HG03159 (cell line): Measurements from ENCODE around the gene ACMSD.
"Not testable (repeated sequence)": the region's sequence is repeated elsewhere in the genome, so short reads cannot be mapped to it uniquely, and the experiment has no call there.

Source experiments
- ATAC-seq: cut with Tn5 transposase; IDR thresholded peaks from one replicate; pipeline ENCODE4 v1.9.1; 2021; ENCODE audit warnings: mild to moderate bottlenecking, moderate library complexity; ENCODE audit not compliant: unreplicated experiment

The ACMSD gene

GRCh38 chr2:134838143-134838620 is at the start of gene ACMSD:
ACMSD (plus strand) TSS chr2:134838616; CDS start chr2:134838683, 67 bp downstream.
- no peak for ATAC-seq

GRCh38 chr2:134790487-134790886 is 47.9 kb upstream of the ACMSD start:
- ATAC-seq, result no peak

- ATAC-seq, result no peak
Measured at GRCh38 chr2:134791616-134792015, 46.8 kb upstream of the ACMSD start.

- no peak for ATAC-seq
Measured at GRCh38 chr2:134792186-134792585, 46.2 kb upstream of the ACMSD start.

DNA sequence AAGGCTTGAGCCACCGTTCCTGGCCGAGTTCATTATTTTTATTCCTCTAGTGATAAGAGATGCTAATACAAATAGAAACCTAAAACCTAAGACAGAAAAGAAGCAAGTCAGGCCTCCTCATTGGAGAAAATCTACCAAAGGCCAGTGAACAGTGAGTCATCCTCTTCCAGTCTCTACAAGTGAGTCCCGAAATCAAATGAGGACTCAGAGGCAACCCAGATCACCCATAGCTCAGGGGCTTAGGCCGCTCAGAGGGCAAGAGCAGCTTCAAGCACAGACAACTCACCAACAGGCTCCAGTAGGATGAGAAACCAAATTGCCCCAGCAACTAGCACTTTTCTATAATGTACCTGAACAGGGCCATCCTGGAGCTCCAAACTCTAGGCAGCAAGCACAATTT is 42.7 kb upstream of the ACMSD start:
- ATAC-seq, result no peak

- ATAC-seq, result no peak
Measured at GRCh38 chr2:134796373-134796772, 42.0 kb upstream of the ACMSD start.

DNA sequence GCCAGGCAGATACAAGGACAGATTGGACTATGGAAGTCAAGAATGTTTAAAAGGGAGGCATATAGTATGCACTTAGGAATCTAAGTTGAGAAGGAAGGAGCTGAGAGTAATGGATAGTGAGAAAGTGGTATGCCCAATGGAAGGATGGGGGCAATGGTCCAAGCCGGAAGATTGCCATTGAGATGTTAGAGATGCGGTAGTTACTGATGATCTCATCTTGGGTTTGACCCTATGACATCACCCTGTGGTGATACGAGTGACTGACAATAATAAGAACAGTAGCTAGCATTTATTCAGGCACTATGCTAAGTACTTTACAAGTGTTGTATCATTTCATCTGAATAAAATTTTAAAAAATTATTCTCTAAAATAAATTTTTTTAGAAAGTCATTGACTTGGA is 38.5 kb upstream of the ACMSD start:
- ATAC-seq, result no peak

DNA sequence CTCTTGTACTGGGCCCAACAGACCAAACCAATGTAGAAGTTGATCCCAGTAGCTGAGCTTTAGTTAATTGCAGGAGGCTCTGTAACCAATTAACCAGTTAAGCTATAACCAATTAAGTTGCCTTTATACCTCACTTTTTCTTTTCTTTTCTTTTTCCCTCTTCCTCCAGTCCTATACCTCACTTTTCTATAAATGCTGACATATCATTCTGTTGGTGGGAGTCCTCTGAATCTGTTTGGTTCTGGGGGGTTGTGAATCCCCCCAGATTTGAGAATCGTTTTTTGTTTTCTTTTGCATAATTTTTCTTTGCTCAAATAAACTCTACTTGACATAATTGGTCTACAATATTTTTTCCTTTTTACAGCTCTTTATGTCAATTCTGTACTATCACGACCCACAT is 38.1 kb upstream of the ACMSD start:
- ATAC-seq, result no peak

GRCh38 chr2:134803609-134804405 is 34.6 kb upstream of the ACMSD start:
- not testable (repeated sequence) for ATAC-seq

DNA sequence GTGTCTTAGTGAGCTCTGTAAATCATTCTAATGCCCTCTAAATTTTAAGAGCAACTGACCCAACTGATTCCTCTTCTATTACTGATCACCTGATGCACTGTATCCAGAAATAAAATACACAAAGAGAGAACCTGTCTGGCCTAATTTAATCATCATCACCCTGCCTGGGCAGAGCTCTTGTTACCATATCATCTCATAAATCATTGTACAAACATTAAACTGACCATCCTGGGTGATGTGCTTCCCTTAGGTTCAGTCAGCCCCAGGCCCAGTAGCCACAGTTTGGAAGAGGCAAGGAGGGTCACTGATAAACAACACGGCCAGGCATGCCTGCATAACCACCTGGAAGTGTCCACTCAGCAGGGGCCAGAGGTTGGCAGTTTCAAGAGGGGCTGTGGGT is 22.7 kb upstream of the ACMSD start:
- no peak for ATAC-seq

- ATAC-seq, result no peak
Measured at GRCh38 chr2:134818321-134818720, 20.1 kb upstream of the ACMSD start.

GRCh38 chr2:134819334-134819733 is 19.1 kb upstream of the ACMSD start:
- no peak for ATAC-seq

- ATAC-seq, result no peak
Measured at GRCh38 chr2:134823431-134823830, 15.0 kb upstream of the ACMSD start.

DNA sequence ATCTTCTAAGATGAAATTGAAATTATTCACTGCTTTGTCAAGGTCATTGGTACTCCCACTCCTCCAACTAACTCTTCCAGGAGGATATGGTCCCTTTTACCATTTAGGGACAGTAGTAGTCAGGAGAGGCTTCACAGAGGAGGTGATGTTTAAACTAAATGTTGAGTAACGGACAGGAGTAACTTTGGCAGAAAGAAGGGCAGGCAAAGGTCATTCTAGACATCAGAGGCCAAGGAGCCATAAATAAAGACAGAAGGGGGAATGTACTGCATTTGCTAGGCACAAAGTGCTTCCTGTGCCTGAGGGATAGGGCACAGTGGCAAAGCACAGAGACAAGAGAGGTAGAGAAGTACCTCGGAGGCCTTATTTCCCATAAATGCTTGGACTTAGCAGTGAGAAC is 14.6 kb upstream of the ACMSD start:
- no peak for ATAC-seq

- not testable (repeated sequence) for ATAC-seq
Measured at GRCh38 chr2:134825716-134826115, 12.7 kb upstream of the ACMSD start.

- no peak for ATAC-seq
Measured at GRCh38 chr2:134835471-134835870, 2.9 kb upstream of the ACMSD start.

DNA sequence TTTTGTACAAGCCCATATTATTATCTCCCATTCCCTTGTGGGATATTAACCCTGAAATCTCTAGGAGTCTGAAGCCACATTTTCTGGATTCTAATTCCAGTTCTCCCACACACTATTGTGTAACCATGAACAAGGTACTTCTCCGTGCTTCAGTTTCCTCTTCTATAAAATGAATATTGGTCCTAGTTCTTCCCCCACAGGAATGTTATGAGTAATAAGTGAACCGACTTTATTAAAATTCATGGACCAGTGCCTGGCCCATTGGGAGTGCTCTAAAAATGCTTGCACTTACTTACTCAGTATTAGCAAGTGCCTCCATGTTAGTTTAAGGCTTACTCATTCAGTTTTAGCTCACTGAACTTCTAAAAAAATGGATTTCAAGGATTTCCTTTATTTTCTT is 1.4 kb upstream of the ACMSD start:
- ATAC-seq, result no peak

DNA sequence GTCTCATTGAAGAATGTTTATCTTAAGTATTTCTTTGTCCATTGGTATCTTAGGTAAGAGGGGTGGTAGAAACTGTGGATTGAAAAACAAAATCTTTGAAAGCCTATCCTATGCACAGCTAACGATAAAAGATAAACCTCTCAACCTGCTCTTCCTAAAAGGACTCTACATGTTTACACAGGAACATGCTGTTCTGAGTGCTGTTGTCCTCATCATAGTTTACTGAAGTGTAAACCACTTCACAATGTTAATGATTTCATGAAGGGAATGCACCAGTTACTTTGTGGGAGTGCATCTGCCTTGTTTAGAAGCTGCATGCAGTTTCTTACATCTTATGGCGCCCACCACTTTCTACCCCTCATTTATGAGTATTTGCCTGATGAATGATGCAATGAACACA is 1.2 kb downstream of the ACMSD start:
- ATAC-seq, result no peak

GRCh38 chr2:134842930-134843490 is 4.6 kb downstream of the ACMSD start:
- ATAC-seq, result no peak

DNA sequence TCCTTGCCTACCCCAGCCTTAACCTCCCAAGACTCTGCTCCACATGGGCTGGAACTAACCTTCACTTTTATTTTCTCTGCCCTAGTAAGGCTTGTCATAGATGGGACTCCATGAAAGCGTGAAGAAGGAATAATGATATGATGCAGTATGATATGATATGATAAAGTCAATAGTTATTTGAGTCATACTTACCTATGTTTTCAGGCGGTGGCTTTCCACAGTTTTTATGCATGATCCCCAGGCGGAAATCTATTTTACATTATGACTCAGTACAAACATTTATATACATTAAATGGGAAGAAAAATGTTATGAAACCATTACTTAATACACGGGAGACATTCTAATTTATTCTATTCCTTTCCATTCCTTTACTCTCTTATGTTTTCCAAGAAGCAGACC is 5.6 kb downstream of the ACMSD start:
- ATAC-seq, result no peak

DNA sequence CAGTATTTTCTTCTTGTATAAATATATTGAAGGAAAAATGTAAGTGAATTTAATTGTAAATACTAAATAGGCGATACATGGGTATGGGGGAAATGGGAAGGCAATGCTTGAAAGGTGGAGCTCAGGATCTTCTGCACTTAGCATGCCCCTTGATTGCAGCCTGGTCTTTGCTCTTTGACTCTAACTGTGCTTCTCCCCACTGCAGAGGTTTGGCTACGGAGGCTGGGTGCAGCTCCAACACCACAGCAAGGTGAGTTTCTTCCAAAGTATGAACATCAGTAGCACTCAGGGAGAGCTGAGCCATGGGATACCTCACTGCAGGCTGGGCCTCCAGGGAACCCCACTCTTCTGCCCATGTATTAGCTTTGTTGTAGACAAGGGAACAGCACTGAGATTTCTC is 6.6 kb downstream of the ACMSD start:
- no peak for ATAC-seq

DNA sequence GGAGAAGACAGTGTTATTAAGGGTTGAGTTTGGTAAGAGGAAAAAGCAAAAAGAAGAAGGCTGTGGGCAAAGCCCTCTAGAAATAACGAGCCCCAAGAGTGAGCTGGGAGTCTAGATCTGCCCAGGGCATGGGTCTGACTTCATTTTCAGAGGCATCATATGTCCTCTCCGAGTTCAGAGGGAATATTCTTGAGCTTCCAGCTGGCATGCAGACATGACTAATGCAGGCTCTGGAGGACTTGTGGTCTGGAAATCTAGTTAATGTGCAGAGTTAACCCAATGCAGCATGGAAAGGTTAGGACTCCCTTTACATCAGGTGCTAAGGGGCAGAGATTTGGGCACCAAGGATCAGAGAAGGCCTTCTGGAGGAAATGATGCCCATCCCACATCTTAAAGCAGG is 7.3 kb downstream of the ACMSD start:
- ATAC-seq, result no peak

DNA sequence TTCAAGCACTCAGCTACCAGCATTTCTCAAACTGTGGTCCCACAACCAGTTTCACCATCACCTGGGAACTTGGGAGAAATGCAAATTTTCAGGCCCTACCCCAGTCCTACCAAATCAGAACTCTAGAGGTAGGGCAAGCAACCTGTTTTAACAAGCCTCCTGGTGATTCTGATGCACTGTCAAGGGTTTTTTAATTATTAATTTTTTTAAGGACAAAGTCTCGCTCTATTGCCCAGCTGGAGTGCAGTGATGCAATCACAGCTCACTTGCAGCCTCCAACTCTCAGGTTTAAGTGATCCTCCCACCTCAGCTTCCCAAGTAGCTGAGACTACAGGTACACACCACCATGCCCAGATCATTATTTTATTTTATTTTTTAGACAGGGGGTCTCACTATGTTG is 7.8 kb downstream of the ACMSD start:
- no peak for ATAC-seq
